ENCODE data around the gene FOXI1.

GRCh38 chr5:170080786-170081445, 24.8 kb upstream of the FOXI1 start:
- no peak for TF ChIP-seq CEBPB (IDR thresholded peaks at IDR 0.05; ENCODE audit: low read depth)
- TF ChIP-seq POLR2A (IDR thresholded peaks at IDR 0.05; ENCODE audit: borderline replicate concordance, extremely low read depth, insufficient read depth, insufficient read length): no peak
- TF ChIP-seq EZH2phosphoT487 (IDR thresholded peaks at IDR 0.05; ENCODE audit: borderline replicate concordance): no peak
- no peak for TF ChIP-seq TCF7L2 (IDR thresholded peaks at IDR 0.05; ENCODE audit: borderline replicate concordance, extremely low read depth, insufficient read depth, insufficient read length)

All from HCT116 (cell line).